HG03342 (cell line): ENCODE measurements around the gene CAPN8.
"Not testable (repeated sequence)": the region's sequence is repeated elsewhere in the genome, so short reads cannot be mapped to it uniquely, and the experiment has no call there.

ENCODE experiments used
- ATAC-seq: cut with Tn5 transposase; IDR thresholded peaks from one replicate; pipeline ENCODE4 v1.9.1; 2021; ENCODE audit warnings: mild to moderate bottlenecking, moderate library complexity; ENCODE audit not compliant: unreplicated experiment

CAPN8 gene

GRCh38 chr1:223534677-223535076 is 130.8 kb downstream of the CAPN8 start:
- no peak for ATAC-seq

GRCh38 chr1:223533708-223534107 is 131.8 kb downstream of the CAPN8 start:
- ATAC-seq: no peak

GRCh38 chr1:223531742-223532341 is 133.7 kb downstream of the CAPN8 start:
- ATAC-seq: peak; percentile 74

DNA sequence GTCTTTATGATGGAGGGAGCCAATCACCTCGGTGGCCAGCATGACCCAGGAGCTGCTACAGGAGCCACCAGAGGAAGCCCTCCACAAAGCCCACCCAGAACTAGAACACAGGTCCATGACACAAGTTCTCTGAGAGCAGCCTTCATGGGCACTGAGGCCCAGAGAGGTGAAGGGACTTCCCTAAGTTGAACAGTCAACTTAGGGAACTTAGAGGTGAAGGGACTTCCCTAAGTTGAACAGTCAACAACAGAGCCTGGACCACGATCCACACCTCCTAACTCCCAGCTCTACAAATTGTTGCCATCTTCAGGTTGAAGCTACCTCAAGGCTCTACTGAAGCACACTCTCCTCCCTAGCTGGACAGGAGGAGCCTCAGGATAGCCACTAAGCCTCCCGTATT is 139.5 kb downstream of the CAPN8 start:
- ATAC-seq: no peak

GRCh38 chr1:223525546-223525945 is 140.0 kb downstream of the CAPN8 start:
- no peak for ATAC-seq

- no peak for ATAC-seq
Measured at GRCh38 chr1:223524930-223525451, 140.5 kb downstream of the CAPN8 start.

GRCh38 chr1:223521150-223521549 is 144.4 kb downstream of the CAPN8 start:
- ATAC-seq: no peak

DNA sequence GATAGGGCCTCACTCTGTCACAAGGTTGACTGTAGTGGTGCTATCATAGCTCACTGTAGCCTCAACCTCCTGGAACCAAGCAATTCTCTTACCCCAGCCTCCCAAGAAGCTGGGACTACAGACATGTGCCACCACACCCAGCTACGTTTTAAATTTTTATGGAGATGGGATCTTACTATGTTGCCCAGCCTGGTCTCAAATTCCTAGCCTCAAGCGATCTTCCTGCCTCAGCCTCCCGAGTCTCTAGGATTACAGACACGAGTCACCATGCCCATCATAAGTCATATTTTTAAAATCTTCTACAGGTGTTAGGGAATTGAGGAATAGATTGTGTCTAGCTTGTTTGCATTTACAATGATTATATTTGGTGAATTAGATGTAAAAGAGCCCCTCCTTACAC is 145.3 kb downstream of the CAPN8 start:
- no peak for ATAC-seq

DNA sequence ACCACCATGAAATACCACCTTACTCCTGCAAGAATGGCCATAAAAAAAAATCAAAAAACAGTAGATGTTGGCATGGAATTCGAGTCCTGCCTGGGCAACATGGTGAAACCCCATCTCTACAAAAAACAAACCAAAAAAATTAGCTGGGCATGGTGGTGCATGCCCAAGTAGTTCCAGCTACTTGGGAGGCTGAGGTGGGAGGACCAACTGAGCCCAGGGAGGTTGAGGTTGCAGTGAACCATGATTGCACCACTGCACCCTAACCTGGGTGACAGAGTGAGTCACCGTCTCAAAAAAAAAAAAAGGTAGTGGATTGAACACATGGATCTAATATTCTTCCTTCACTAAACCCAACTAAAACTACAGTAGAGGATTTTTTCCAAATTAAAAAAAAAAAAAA is 146.4 kb downstream of the CAPN8 start:
- ATAC-seq: no peak

DNA sequence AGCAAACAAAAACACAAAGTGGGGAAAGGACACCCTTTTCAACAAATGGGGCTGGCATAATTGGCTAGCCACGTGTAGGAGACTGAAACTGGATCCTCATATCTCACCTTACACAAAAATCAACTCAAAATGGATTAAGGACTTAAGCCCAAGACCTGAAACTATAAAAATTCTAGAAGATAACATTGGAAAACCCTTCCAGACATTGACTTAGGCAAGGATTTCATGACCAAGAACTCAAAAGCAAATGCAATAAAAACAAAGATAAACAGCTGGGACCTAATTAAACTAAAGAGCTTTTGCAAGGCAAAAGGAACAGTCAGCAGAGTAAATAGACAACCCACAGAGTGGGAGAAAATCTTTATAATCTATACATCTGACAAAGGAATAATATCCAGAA is 146.9 kb downstream of the CAPN8 start:
- not testable (repeated sequence) for ATAC-seq

DNA sequence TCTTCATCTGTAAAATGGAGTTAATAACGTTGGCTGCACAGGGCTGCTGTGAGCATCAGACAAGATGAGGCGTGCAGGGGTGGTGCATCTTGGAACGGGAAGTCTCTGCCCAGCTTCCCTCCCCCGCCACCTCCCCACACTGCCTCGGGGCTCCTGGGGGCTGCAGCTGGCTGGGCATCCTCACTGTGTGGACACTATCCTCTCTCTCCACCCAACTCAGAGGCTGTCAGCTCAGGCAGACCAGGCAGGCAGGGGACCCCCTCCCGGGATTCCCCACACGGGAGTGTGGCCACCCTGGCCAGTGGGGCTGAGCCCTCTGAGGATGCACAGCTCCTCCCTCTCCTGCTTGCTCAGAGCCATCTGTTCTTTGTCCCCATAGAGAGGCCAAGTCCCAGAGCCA is 149.6 kb downstream of the CAPN8 start:
- no peak for ATAC-seq

DNA sequence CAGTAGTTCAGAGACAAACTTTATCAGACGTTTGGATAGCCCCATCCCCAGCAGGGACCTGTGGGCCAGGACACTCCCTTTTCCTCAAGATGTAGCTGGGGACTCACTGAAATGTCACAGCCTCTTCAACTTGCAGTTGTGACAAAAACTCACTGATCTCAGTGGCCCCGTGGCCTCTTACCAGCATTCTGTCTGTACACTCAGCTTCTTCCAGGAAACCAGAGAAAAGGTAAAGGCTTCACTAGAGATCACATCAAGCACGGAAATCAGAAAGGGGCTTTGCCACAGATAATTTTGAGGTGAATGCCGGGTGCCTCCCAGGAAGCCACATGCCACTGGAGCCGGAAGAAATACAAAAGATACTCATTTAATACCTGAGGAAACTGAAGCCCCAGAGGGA is 150.1 kb downstream of the CAPN8 start:
- no peak for ATAC-seq

- no peak for ATAC-seq
Measured at GRCh38 chr1:223514644-223515043, 150.9 kb downstream of the CAPN8 start.

DNA sequence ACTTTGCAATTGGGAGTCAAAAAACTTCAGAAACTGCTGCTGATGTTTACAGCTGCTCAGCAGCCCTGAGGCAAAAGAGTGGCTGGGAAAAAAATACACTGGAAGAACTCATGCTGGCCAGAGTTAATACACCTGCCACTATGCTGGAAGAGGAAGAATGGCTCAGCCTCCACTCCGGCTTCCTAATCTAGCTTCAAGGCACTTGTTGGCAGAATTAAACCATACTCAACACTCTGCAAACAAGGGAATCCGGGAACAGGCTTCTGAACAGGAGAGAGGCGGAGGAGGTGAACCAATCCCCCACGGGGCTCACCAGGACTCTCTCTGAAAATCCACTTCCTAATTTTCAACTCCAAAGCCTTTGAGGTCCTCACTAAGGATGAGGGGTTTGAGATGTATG is 152.2 kb downstream of the CAPN8 start:
- ATAC-seq: no peak

DNA sequence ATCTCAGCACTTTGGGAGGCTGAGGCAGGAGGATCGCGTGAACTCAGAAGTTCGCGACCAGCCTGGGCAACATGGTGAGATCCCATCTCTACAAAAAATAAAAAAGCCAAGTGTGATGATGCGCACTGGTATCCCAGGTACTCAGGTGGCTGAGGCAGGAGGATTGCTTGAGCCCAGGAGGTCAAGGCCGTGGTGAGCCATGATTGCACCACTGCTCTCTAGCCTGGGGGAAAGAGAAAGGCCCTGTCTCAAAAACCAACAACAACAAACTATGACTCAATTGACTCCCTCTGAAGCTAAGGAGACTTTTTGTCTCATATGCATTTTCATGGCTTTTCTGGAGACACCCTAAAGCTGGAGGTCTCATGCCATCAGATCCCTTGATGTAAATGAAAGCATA is 153.4 kb downstream of the CAPN8 start:
- ATAC-seq: no peak

GRCh38 chr1:223508796-223509195 is 156.7 kb downstream of the CAPN8 start:
- no peak for ATAC-seq

DNA sequence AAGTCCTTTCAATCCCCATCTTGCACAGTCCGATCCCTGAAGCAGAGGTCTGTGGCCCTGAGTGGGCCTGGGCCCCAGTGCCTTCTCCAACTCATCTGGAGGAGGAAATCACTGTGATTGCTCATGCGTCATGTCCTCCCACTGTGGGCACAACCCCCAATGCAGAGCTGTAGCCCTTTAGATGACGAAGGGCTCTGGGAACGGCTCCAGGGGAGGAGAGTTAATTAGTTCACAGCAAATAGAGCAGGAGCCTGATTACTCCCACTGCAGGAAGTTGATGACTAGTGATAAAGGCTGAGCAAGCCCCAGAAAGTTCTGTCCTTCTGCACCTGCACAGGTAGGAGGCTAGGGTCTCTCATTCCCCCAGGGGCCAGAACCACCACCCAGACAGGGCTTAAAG is 160.8 kb downstream of the CAPN8 start:
- ATAC-seq: no peak

GRCh38 chr1:223503348-223503747 is 162.2 kb downstream of the CAPN8 start:
- ATAC-seq: no peak

GRCh38 chr1:223500560-223501425 is 164.7 kb downstream of the CAPN8 start:
- ATAC-seq: no peak

DNA sequence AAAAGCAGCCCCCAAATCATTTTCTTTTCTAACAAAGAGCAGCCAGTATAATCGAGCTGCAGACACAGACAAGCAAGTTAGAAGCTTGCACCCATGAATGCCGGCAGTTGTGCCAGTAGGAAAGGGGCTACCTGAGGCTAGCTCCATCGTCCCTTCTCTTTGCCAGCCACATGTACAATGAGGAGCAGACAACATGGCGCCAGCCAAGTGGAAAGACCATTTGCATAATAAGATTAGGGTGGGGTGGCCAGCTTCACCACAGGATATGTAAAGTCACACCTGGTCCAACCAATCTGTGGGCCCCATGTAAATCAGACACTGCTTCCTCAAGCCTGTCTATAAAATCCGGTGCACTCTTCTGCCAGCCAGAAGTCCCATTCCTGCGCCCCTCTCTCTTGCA is 168.6 kb downstream of the CAPN8 start:
- no peak for ATAC-seq

DNA sequence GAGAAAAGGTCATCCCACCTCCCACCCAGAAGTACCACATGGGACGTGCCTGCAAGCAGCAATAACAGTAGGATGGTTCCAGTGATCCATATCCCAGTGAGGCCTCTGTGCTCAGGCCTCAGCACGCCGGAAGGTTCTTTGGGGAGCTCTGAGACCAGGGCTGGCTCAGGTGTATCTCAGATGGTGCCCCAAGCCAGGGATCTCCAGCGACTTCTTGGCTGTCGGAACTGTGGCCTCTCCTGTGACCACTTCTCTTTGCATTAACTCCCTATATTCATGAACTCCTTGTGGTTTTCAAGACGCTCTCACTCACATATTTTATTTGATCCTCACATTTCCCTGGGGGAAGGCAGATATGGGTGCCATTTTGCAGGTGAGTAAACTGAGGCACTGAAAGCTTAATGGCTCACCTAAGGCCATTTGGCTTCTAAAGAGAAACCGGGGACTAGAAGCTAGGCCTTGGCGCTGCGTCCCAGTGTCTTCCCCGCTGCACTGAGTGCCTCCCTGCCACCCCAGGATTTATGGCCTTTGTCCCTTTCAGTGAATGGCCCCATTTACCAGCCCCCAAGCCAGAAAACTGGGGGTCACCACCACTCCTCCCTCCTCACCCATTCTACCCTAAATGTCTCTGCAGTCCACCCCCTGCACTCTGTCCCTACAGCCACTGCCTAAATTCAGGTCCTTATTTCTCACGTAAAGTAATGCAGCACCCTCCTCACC is 170.4 kb downstream of the CAPN8 start:
- ATAC-seq: no peak

GRCh38 chr1:223492044-223492443 is 173.5 kb downstream of the CAPN8 start:
- no peak for ATAC-seq
